GM12801 (cell line): ENCODE results near the gene MEGF10.

Source experiments
- TF ChIP-seq, protein P1 (sequence below): IDR thresholded peaks from one replicate; pipeline ENCODE4 v1.5.1; 2011; ENCODE audit warnings: control low read depth; ENCODE audit not compliant: insufficient read length; ENCODE audit errors: extremely low read depth

The MEGF10 gene

GRCh38 chr5:127418367-127418766 is 127.8 kb downstream of the MEGF10 start:
- TF ChIP-seq, protein P1, sequence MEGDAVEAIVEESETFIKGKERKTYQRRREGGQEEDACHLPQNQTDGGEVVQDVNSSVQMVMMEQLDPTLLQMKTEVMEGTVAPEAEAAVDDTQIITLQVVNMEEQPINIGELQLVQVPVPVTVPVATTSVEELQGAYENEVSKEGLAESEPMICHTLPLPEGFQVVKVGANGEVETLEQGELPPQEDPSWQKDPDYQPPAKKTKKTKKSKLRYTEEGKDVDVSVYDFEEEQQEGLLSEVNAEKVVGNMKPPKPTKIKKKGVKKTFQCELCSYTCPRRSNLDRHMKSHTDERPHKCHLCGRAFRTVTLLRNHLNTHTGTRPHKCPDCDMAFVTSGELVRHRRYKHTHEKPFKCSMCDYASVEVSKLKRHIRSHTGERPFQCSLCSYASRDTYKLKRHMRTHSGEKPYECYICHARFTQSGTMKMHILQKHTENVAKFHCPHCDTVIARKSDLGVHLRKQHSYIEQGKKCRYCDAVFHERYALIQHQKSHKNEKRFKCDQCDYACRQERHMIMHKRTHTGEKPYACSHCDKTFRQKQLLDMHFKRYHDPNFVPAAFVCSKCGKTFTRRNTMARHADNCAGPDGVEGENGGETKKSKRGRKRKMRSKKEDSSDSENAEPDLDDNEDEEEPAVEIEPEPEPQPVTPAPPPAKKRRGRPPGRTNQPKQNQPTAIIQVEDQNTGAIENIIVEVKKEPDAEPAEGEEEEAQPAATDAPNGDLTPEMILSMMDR: no peak

DNA sequence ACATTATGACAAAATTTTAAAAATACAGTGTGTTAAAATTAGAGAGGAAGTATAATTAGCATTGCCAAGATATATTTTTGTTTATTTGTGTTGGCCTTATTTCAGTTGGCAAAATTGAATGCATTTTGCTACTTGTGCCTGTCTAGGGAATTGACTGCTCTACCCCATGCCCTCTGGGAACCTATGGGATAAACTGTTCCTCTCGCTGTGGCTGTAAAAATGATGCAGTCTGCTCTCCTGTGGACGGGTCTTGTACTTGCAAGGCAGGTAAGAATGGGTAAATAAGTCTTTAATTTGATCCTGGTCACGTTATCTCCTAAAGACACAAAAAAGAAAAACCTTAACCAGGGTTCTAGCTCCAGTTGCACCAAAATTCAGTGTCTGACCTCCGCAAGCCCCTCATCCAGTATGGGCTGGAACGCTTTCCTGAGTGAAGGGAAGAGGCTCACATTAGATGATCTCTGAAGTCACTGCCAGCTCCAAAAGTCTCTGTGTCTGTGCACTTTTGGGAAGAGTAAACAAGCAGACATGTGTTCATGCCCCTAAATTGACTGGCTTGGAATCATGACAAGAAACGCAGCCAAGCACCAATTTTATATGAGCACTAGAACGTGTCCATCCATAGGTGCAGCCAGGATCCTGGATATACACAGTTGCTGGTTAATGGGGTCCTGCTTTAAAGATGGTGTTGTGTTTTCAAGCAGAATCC is 128.5 kb downstream of the MEGF10 start:
- TF ChIP-seq, protein P1: no peak

GRCh38 chr5:127419683-127420257 is 129.2 kb downstream of the MEGF10 start:
- TF ChIP-seq, protein P1: no peak

- TF ChIP-seq, protein P1: no peak
Observed at GRCh38 chr5:127420758-127421157, 130.2 kb downstream of the MEGF10 start.

GRCh38 chr5:127421471-127421870 is 130.9 kb downstream of the MEGF10 start:
- TF ChIP-seq, protein P1: no peak

GRCh38 chr5:127423173-127423798 is 132.7 kb downstream of the MEGF10 start:
- TF ChIP-seq, protein P1: no peak

- TF ChIP-seq, protein P1: no peak
Observed at GRCh38 chr5:127425037-127425436, 134.4 kb downstream of the MEGF10 start.
